Daoy (cell line): ENCODE data around the gene IQCF5. TPM values are rescaled to one million over a fixed set of nuclear protein-coding genes. Genes with fewer than 3 reads are reported as not detected.
A peak's percentile ranks its signal among the peaks of the same experiment; 100 is the strongest.
"Not testable (repeated sequence)": the region's sequence is repeated elsewhere in the genome, so short reads cannot be mapped to it uniquely, and the experiment has no call there.

Source experiments
- DNase-seq: peaks from one replicate; pipeline ENCODE4 v3.0.0-alpha.2; 2015; ENCODE audit warnings: low read depth
- total RNA-seq: library from RNA; depleted of rRNA; stranded (reverse); fragments of >200 nt; shearing (Covaris generic); gene quantifications from 2 replicates; pipeline ENCODE4 v1.2.3, GENCODE V29; 2014; rRNA removed

The IQCF5 gene
- not detected in 2 replicates for total RNA-seq

- no peak for DNase-seq
Observed at GRCh38 chr3:51875501-51875900, at the start of gene IQCF5. IQCF5 (minus strand) TSS chr3:51875601; CDS start chr3:51875531, 70 bp downstream.

- no peak for DNase-seq
Observed at GRCh38 chr3:51921081-51921578, 45.7 kb upstream of the IQCF5 start.

- no peak for DNase-seq
Observed at GRCh38 chr3:51916418-51916817, 41.0 kb upstream of the IQCF5 start.

- DNase-seq, result no peak
Observed at GRCh38 chr3:51908026-51908425, 32.6 kb upstream of the IQCF5 start.

GRCh38 chr3:51904034-51904823 lies 28.8 kb upstream of the IQCF5 start:
- DNase-seq, result no peak

GRCh38 chr3:51902361-51902760 lies 27.0 kb upstream of the IQCF5 start:
- peak; percentile 71 for DNase-seq

GRCh38 chr3:51900043-51900442 lies 24.6 kb upstream of the IQCF5 start:
- not testable (repeated sequence) for DNase-seq

- no peak for DNase-seq
Observed at GRCh38 chr3:51897391-51897790, 22.0 kb upstream of the IQCF5 start.

- DNase-seq, result no peak
Observed at GRCh38 chr3:51896607-51897305, 21.4 kb upstream of the IQCF5 start.

- no peak for DNase-seq
Observed at GRCh38 chr3:51894939-51895338, 19.5 kb upstream of the IQCF5 start.

GRCh38 chr3:51894391-51894790 lies 19.0 kb upstream of the IQCF5 start:
- DNase-seq, result no peak

GRCh38 chr3:51891242-51892039 lies 16.0 kb upstream of the IQCF5 start:
- no peak for DNase-seq

GRCh38 chr3:51888463-51889105 lies 13.2 kb upstream of the IQCF5 start:
- no peak for DNase-seq

- DNase-seq, result no peak
Observed at GRCh38 chr3:51887620-51888019, 12.2 kb upstream of the IQCF5 start.

- no peak for DNase-seq
Observed at GRCh38 chr3:51886447-51886846, 11.0 kb upstream of the IQCF5 start.

GRCh38 chr3:51879937-51880336 lies 4.5 kb upstream of the IQCF5 start:
- no peak for DNase-seq

GRCh38 chr3:51876186-51876585 lies 785 bp upstream of the IQCF5 start:
- DNase-seq, result no peak

- DNase-seq, result no peak
Observed at GRCh38 chr3:51874889-51875288, 512 bp downstream of the IQCF5 start.

GRCh38 chr3:51874411-51874810 lies 990 bp downstream of the IQCF5 start:
- no peak for DNase-seq

GRCh38 chr3:51873876-51874275 lies 1.5 kb downstream of the IQCF5 start:
- no peak for DNase-seq

GRCh38 chr3:51873253-51873766 lies 2.1 kb downstream of the IQCF5 start:
- no peak for DNase-seq
